Adrenal gland (tissue), 12 donors: ENCODE data around the gene ASB16. TPM values are rescaled to one million over a fixed set of nuclear protein-coding genes. Genes with fewer than 3 reads are reported as not detected.

Source experiments
- DNase-seq, 7 donors: peaks; one replicate each; pipeline ENCODE4 v3.0.0-alpha.2; 2019 to 2020
- H3K27ac ChIP-seq, 5 donors: fragments of 200-600 bp; sonication (generic) in 4 of 5; 1 replicate in 3 of 5; 2 replicates in 2 of 5; pipeline versions ENCODE4 v1.5.1 to v1.8.0; 2016 to 2020; ENCODE audit warnings: mild to moderate bottlenecking in 1 of 5
- H3K27me3 ChIP-seq: fragments of 200-600 bp; 2 replicates; pipeline ENCODE4 v1.8.0; 2021
- H3K36me3 ChIP-seq, 2 donors: fragments of 200-600 bp; replicated peaks in 1 of 2; 1 replicate in 1 of 2; 2 replicates in 1 of 2; pipeline versions ENCODE4 v1.5.1 to v1.8.0; 2018 to 2022
- H3K4me1 ChIP-seq, 2 donors: fragments of 200-600 bp; replicated peaks in 1 of 2; 1 replicate in 1 of 2; 2 replicates in 1 of 2; pipeline versions ENCODE4 v1.5.1 to v1.8.0; 2018 to 2021
- H3K4me3 ChIP-seq, 4 donors: fragments of 200-600 bp; sonication (generic) in 3 of 4; one replicate each; pipeline ENCODE4 v1.5.1; 2016 to 2018
- H3K9me3 ChIP-seq, 3 donors: fragments of 200-600 bp; sonication (generic) in 1 of 3; replicated peaks in 1 of 3; 1 replicate in 2 of 3; 2 replicates in 1 of 3; pipeline versions ENCODE4 v1.5.1 to v1.8.0; 2016 to 2021
- CTCF ChIP-seq, 6 experiments: fragments of 450-650 bp in 4 of 6; fragments of 200-600 bp in 2 of 6; sonication (generic) in 1 of 6; IDR thresholded peaks; 1 replicate in 5 of 6; 2 replicates in 1 of 6; pipeline versions ENCODE4 v1.5.1 to v1.8.0; 2016 to 2021; ENCODE audit warnings: antibody characterized with exemption in 6 of 6, mild to moderate bottlenecking in 2 of 6, moderate library complexity in 1 of 6
- POLR2A ChIP-seq, 2 donors: fragments of 450-650 bp; IDR thresholded peaks; one replicate each; pipeline ENCODE4 v1.6.1; 2017; ENCODE audit warnings: antibody characterized with exemption in 2 of 2, mild to moderate bottlenecking in 2 of 2, moderate library complexity in 1 of 2
- WGBS, 4 donors: extraction: QIAGEN DNeasy Blood & Tissue Kit in 2 of 4; methylation state at CpG; one replicate each; pipeline versions ENCODE4 v1.1.5 to v1.1.7; 2013 to 2017; 5-methylcytosine and 5-hydroxymethylcytosine counted together
- intact Hi-C, 2 donors: fragments of 100-400 bp; cut with DNase I; formaldehyde crosslinking; loops; one replicate each; pipeline versions ENCODE4 v1.14.1 to v1.15.0; 2022 to 2023
- polyA plus RNA-seq, 3 donors: library from polyadenylated mRNA; stranded (reverse); fragments of 200-250 nt in 2 of 3; fragments of 350-450 nt in 1 of 3; fragmentation: Illumina TruSeq in 1 of 3; extraction: RNeasy Lipid Tissue Mini Kit (QIAGEN cat#74804) in 1 of 3; gene quantifications; one replicate each; pipeline ENCODE4 v1.2.3, GENCODE V29; 2013 to 2014
- total RNA-seq, 9 donors: library from RNA; depleted of rRNA in 4 of 9; stranded (reverse); fragments of >200 nt in 4 of 9; fragments of 120-200 nt in 1 of 9; fragmentation: NEBNext Ultra II Directional in 1 of 9; extraction: Animal tissue kit (Norgen Biotek cat#: 25700) in 1 of 9; gene quantifications; one replicate each; pipeline versions ENCODE4 v1.1.0 to v1.2.4, GENCODE V29; 2013 to 2023
- donor health status: healthy with polysubstance abuse.
- donor health status: Bipolar disorder and iron deficiency.
- donor health status: DM: yes; HTN: yes; CAD: no.
- donor health status: DM: no; HTN: no; CAD: no.
- donor health status: DM: no; HTN: no; CAD: no.
- donor health status: DM: yes; HTN: yes; CAD: no.

The ASB16 gene
- total and polyA plus RNA-seq, 12 donors = 0.13 to 0.83 (median 0.39) TPM; not detected in 2

- TF ChIP-seq CTCF (IDR thresholded peaks at IDR 0.05) (no peak), POLR2A (IDR thresholded peaks at IDR 0.05) (no peak)
- Histone ChIP-seq H3K36me3 (peaks cover 0 to 44% of the 10 kb centered on the region in 2 donors), H3K27me3 (no peaks in the 10 kb centered on the region), H3K9me3 (no peaks in the 10 kb centered on the region), H3K4me3 (no peak overlapping the region), H3K4me1 (peaks cover 14 to 19% of the 10 kb centered on the region in 2 donors), H3K27ac (peak overlapping the region in 1 of 5 donors; percentile 93)
- WGBS, 4 donors = 88 to 100% (median 92%) methylated on average over 2 to 15 of the region's 15 CpGs
- intact Hi-C loops = no loop called here
- DNase-seq = no peak
Observed at GRCh38 chr17:44197107-44197506, 26.6 kb downstream of the ASB16 start.

DNA sequence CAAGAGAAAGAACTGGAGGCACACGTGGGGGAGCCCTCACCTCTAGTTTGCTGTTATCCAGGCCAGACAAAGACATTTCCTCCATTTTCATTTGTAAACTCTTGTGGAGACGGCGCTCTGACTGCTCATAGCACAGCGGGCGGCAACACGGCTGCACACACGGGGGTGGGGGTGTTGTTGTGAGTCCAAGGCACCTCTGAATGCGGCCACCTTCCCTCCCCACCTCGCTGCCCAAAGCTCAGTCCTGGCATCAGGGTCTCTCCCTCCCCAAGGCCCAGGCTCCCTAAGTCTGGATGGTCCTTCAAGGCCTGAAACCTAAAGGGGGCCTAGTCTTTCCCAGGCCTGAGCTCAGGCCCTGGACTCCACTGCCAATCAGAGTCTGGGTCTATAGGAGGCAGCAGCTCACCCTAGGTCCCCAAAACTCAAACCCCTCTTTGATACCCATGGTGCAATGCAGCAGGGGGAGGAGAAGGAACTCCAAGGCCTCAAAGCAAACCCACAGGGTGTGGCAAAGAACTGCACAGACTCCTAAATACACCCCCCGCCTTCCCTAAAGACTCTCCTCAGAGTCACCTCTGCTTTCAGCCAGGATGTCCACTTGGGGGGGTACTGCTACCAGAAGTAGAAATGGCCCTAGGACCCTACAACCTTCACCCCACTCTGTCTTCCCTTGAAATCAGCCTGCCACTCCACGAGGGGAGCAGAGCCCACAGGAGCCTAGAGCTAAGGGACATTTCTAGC, 27.6 kb downstream of the ASB16 start:
- H3K36me3 ChIP-seq = peaks cover 0 to 42% of the 10 kb centered on the region in 2 donors
- peak overlapping the region in 3 of 4 donors; percentile 60 to 90 (median 65) for H3K4me3 ChIP-seq
- intact Hi-C loops = no loop called here
- H3K9me3 ChIP-seq = no peaks in the 10 kb centered on the region
- WGBS, 4 donors = 63 to 73% (median 64%) methylated on average over 10 to 11 of the region's 11 CpGs
- peak in 2 of 7 donors; percentile 31 to 57 for DNase-seq
- TF ChIP-seq CTCF (IDR thresholded peaks at IDR 0.05) = no peak
- TF ChIP-seq POLR2A (IDR thresholded peaks at IDR 0.05) = no peak
- peak overlapping the region; percentile 86 to 96 (median 89) for H3K27ac ChIP-seq
- peaks cover 14 to 19% of the 10 kb centered on the region in 2 donors for H3K4me1 ChIP-seq
- no peaks in the 10 kb centered on the region for H3K27me3 ChIP-seq

- WGBS, 4 donors = 0 to 4% (median 1%) methylated on average over 5 to 64 of the region's 68 CpGs
- TF ChIP-seq CTCF (IDR thresholded peaks at IDR 0.05) (no peak), POLR2A (IDR thresholded peaks at IDR 0.05) (peak in 1 of 2 donors; percentile 13)
- H3K4me3 ChIP-seq = peak overlapping the region in 3 of 4 donors; percentile 60 to 90 (median 65)
- H3K27ac ChIP-seq = peak overlapping the region; percentile 86 to 96 (median 89)
- H3K9me3 ChIP-seq = no peaks in the 10 kb centered on the region
- peak in 6 of 7 donors; percentile 48 to 74 (median 62) for DNase-seq
- intact Hi-C loops = no loop called here
- peaks cover 15 to 25% of the 10 kb centered on the region in 2 donors for H3K4me1 ChIP-seq
- H3K27me3 ChIP-seq = no peaks in the 10 kb centered on the region
- peaks cover 0 to 34% of the 10 kb centered on the region in 2 donors for H3K36me3 ChIP-seq
Observed at GRCh38 chr17:44198721-44199552, 28.4 kb downstream of the ASB16 start.
